IMR-90 (cell line): ENCODE measurements around the gene SLC17A9. TPM values are rescaled to one million over a fixed set of nuclear protein-coding genes. Genes with fewer than 3 reads are reported as not detected.

Source experiments
- ATAC-seq: fragments of 200-7000 bp; cut with Tn5 transposase; 2 replicates; pipeline ENCODE4 v1.9.1; 2020; ENCODE audit warnings: low read depth, mild to moderate bottlenecking, moderate library complexity
- BruUV-seq: library from RNA; stranded (reverse); fragments of 400-500 nt; replicated peaks from 2 replicates; lab custom pipeline; 2021; lab: Mats Ljungman, UMichigan
- CTCF ChIA-PET: fragments of 300-600 bp; formaldehyde crosslinking; extraction: SDS; loops from one replicate; lab custom pipeline; 2021; ENCODE audit warnings: antibody characterized with exemption; lab: Yijun Ruan, JAX
- POLR2A ChIA-PET: fragments of 300-600 bp; sonication (Branson Sonifier 250); formaldehyde crosslinking; loops from one replicate; lab custom pipeline; 2022; ENCODE audit warnings: antibody characterized with exemption; ENCODE audit not compliant: unreplicated experiment; lab: Charles Lee
- DNase-seq: peaks from one replicate; pipeline ENCODE4 v3.0.0; 2013
- H2AFZ ChIP-seq: replicated peaks from 2 replicates; pipeline ENCODE3; 2013; ENCODE audit warnings: low read length, mild to moderate bottlenecking; ENCODE audit not compliant: poor library complexity
- H2AK5ac ChIP-seq: 2 replicates; pipeline ENCODE4 v1.6.1; 2013; ENCODE audit warnings: low read depth, low read length, inconsistent platforms
- H2AK9ac ChIP-seq: replicated peaks from 2 replicates; pipeline ENCODE3; 2013; ENCODE audit warnings: mild to moderate bottlenecking, low read depth, low read length, moderate library complexity; ENCODE audit not compliant: poor library complexity
- H2BK120ac ChIP-seq: 2 replicates; pipeline ENCODE4 v1.6.1; 2013; ENCODE audit warnings: low read depth, low read length, inconsistent platforms
- H2BK15ac ChIP-seq: 3 replicates; pipeline ENCODE4 v1.6.1; 2013; ENCODE audit warnings: low read depth, low read length, inconsistent platforms
- H2BK20ac ChIP-seq: 2 replicates; pipeline ENCODE4 v1.6.1; 2013; ENCODE audit warnings: low read depth, mild to moderate bottlenecking, inconsistent platforms, low read length, moderate library complexity
- H2BK5ac ChIP-seq: 2 replicates; pipeline ENCODE4 v1.6.1; 2013; ENCODE audit warnings: mild to moderate bottlenecking, low read depth, low read length, inconsistent platforms; ENCODE audit not compliant: poor library complexity, severe bottlenecking
- H3K14ac ChIP-seq: replicated peaks from 2 replicates; pipeline ENCODE4 v1.6.1; 2013; ENCODE audit warnings: low read depth, low read length, inconsistent platforms
- H3K18ac ChIP-seq: 2 replicates; pipeline ENCODE4 v1.6.1; 2013; ENCODE audit warnings: low read depth, low read length, control low read depth
- H3K23ac ChIP-seq: 2 replicates; pipeline ENCODE4 v1.6.1; 2013; ENCODE audit warnings: low read depth, low read length, inconsistent platforms
- H3K27ac ChIP-seq: 2 replicates; pipeline ENCODE4 v1.5.1; 2013; ENCODE audit warnings: mild to moderate bottlenecking, control low read depth, low read length; ENCODE audit not compliant: insufficient read depth
- H3K27me3 ChIP-seq: 2 replicates; pipeline ENCODE4 v1.6.1; 2013; ENCODE audit warnings: low read length; ENCODE audit not compliant: control insufficient read depth, insufficient read depth
- H3K36me3 ChIP-seq: 2 replicates; pipeline ENCODE4 v1.6.1; 2013; ENCODE audit warnings: low read length, mixed read lengths; ENCODE audit not compliant: control insufficient read depth, insufficient read depth
- H3K4ac ChIP-seq: 2 replicates; pipeline ENCODE4 v1.6.1; 2013; ENCODE audit warnings: low read depth, low read length, inconsistent platforms
- H3K4me1 ChIP-seq: 2 replicates; pipeline ENCODE4 v1.6.1; 2013; ENCODE audit warnings: low read length, mixed read lengths; ENCODE audit not compliant: control insufficient read depth, insufficient read depth
- H3K4me2 ChIP-seq: 2 replicates; pipeline ENCODE4 v1.6.1; 2013; ENCODE audit warnings: low read depth, mild to moderate bottlenecking, control low read depth, low read length, moderate library complexity
- H3K4me3 ChIP-seq: 2 replicates; pipeline ENCODE4 v1.5.1; 2013; ENCODE audit warnings: low read depth, mild to moderate bottlenecking, control low read depth, low read length, moderate library complexity; ENCODE audit not compliant: insufficient read depth
- H3K56ac ChIP-seq: 2 replicates; pipeline ENCODE4 v1.6.1; 2013; ENCODE audit warnings: low read length, inconsistent platforms; ENCODE audit not compliant: insufficient read depth; ENCODE audit errors: extremely low read depth
- H3K79me1 ChIP-seq, 2 experiments: 2 replicates each; pipeline ENCODE4 v1.6.1; 2013; ENCODE audit warnings: low read length in 2 of 2, inconsistent platforms in 1 of 2, low read depth in 1 of 2
- H3K9ac ChIP-seq: 2 replicates; pipeline ENCODE4 v1.6.1; 2013; ENCODE audit warnings: low read depth, low read length, control low read depth
- H3K9me1 ChIP-seq: 2 replicates; pipeline ENCODE4 v1.6.1; 2013; ENCODE audit warnings: low read length, inconsistent platforms; ENCODE audit not compliant: insufficient read depth
- H3K9me3 ChIP-seq: 2 replicates; pipeline ENCODE4 v1.6.1; 2013; ENCODE audit warnings: low read length; ENCODE audit not compliant: control insufficient read depth, insufficient read depth
- H4K20me1 ChIP-seq: 2 replicates; pipeline ENCODE4 v1.6.1; 2013; ENCODE audit warnings: low read length, inconsistent platforms; ENCODE audit not compliant: insufficient read depth
- H4K5ac ChIP-seq: 2 replicates; pipeline ENCODE4 v1.6.1; 2013; ENCODE audit warnings: mild to moderate bottlenecking, low read depth, low read length, control low read depth
- H4K8ac ChIP-seq, 2 experiments: 2 replicates each; pipeline ENCODE4 v1.6.1; 2013; ENCODE audit warnings: low read depth in 2 of 2, low read length in 2 of 2, control low read depth in 1 of 2, inconsistent platforms in 1 of 2
- H4K91ac ChIP-seq: 2 replicates; pipeline ENCODE4 v1.6.1; 2013; ENCODE audit warnings: low read depth, low read length, inconsistent platforms; ENCODE audit not compliant: insufficient read depth
- FOS ChIP-seq: fragments of 150-350 bp; IDR thresholded peaks from 2 replicates; pipeline ENCODE4 v1.6.1; 2016; ENCODE audit warnings: low read depth, low read length
- MXI1 ChIP-seq: IDR thresholded peaks from 2 replicates; pipeline ENCODE4 v1.6.1; 2012; ENCODE audit warnings: low read depth, mild to moderate bottlenecking, low read length, moderate library complexity, borderline replicate concordance
- RFX5 ChIP-seq: IDR thresholded peaks from 2 replicates; pipeline ENCODE4 v1.8.0; 2012; ENCODE audit warnings: low read depth, mild to moderate bottlenecking, low read length, moderate library complexity
- WGBS, 2 experiments: methylation state at CpG; one replicate each; pipeline versions ENCODE4 v1.1.5 to v1.1.7; 2013; ENCODE audit warnings: missing lambda C conversion rate in 2 of 2; ENCODE audit not compliant: insufficient read length in 1 of 2; ENCODE audit errors: extremely low coverage in 2 of 2; 5-methylcytosine and 5-hydroxymethylcytosine counted together
- dilution Hi-C: fragments of 300-500 bp; cut with HindIII; formaldehyde crosslinking; loops from one replicate; pipeline ENCODE4 v1.14.3; 2018; ENCODE audit warnings: low sequenced_read_pairs; ENCODE audit not compliant: unreplicated experiment
- in situ Hi-C: fragments of 300-500 bp; cut with MboI; formaldehyde crosslinking; loops from 3 replicates; pipeline ENCODE4 v1.14.3; 2019; ENCODE audit warnings: low sequenced_read_pairs, inconsistent platforms, mixed read lengths
- intact Hi-C: fragments of 100-400 bp; cut with micrococcal nuclease; formaldehyde crosslinking; loops from 2 replicates; pipeline ENCODE4 v1.10.0; 2022
- polyA plus RNA-seq, 3 experiments: library from polyadenylated mRNA; depleted of rRNA; stranded (reverse); fragments of >200 nt; gene quantifications; 2 replicates each; pipeline ENCODE4 v1.2.3, GENCODE V29; 2012; ENCODE audit warnings: low replicate concordance in 1 of 3
- total RNA-seq: library from RNA; depleted of rRNA; stranded (reverse); fragments of >200 nt; gene quantifications from 2 replicates; pipeline ENCODE4 v1.2.3, GENCODE V29; 2012

Gene SLC17A9
- total and polyA plus RNA-seq, 2 of the 4 experiments (the other 2 are of a cell fraction), result 2.2 to 14.4 TPM

- no peak overlapping the region for H3K27ac ChIP-seq
- H3K14ac ChIP-seq, result no peak overlapping the region
- BruUV-seq, result no TSS peak
- H3K36me3 ChIP-seq, result no peaks in the 10 kb centered on the region
- no peaks in the 10 kb centered on the region for H3K9me1 ChIP-seq
- H3K4ac ChIP-seq, result no peak overlapping the region
- no peak overlapping the region for H2AK5ac ChIP-seq
- H2BK120ac ChIP-seq, result no peak overlapping the region
- no peak overlapping the region for H3K4me3 ChIP-seq
- H3K4me2 ChIP-seq, result no peak overlapping the region
- no peak for ATAC-seq
- H3K23ac ChIP-seq, result no peak overlapping the region
- no peaks in the 10 kb centered on the region for H3K79me1 ChIP-seq
- no peak overlapping the region for H2BK20ac ChIP-seq
- H4K8ac ChIP-seq, result no peak overlapping the region
- no peak overlapping the region for H3K18ac ChIP-seq
- no peak overlapping the region for H3K9ac ChIP-seq
- no peak overlapping the region for H4K91ac ChIP-seq
- CTCF ChIA-PET, result no interaction called here
- H3K9me3 ChIP-seq, result no peaks in the 10 kb centered on the region
- intact Hi-C loops (no loop called here), dilution Hi-C loops (no loop called here), in situ Hi-C loops (no loop called here)
- H2BK15ac ChIP-seq, result no peak overlapping the region
- no peak overlapping the region for H3K56ac ChIP-seq
- no peak overlapping the region for H2AFZ ChIP-seq
- 76% methylated on average over 12 of the region's 23 CpGs; no CpG with 5 or more reads in 1 of the 2 experiments for whole genome bisulfite sequencing, 2 experiments
- TF ChIP-seq FOS (no peak), MXI1 (no peak), RFX5 (no peak)
- H4K5ac ChIP-seq, result no peak overlapping the region
- no peak for DNase-seq
- peaks cover 76% of the 10 kb centered on the region for H3K27me3 ChIP-seq
- H2BK5ac ChIP-seq, result no peak overlapping the region
- no peaks in the 10 kb centered on the region for H3K4me1 ChIP-seq
- POLR2A ChIA-PET, result no interaction called here
- H4K20me1 ChIP-seq, result no peaks in the 10 kb centered on the region
- no peak overlapping the region for H2AK9ac ChIP-seq
Observed at GRCh38 chr20:62993856-62994494, 41.5 kb downstream of the SLC17A9 start.
